HAP-1 (cell line): ENCODE results near the gene PLEKHJ1.
A peak's percentile ranks its signal among the peaks of the same experiment; 100 is the strongest.

Source experiments
- DNase-seq, 2 experiments: peaks; one replicate each; pipeline ENCODE4 v3.0.0-alpha.2; 2016 to 2020; ENCODE audit warnings: low spot score in 2 of 2
- H3K27me3 ChIP-seq: fragments of 250-450 bp; sonication (Bioruptor Pico); 2 replicates; pipeline ENCODE4 v1.5.1; 2020; ENCODE audit warnings: low read depth, mild to moderate bottlenecking, moderate library complexity
- H3K36me3 ChIP-seq: fragments of 250-450 bp; sonication (Bioruptor Pico); replicated peaks from 2 replicates; pipeline ENCODE4 v1.5.1; 2020; ENCODE audit warnings: mild to moderate bottlenecking
- H3K4me1 ChIP-seq: fragments of 250-450 bp; sonication (Bioruptor Pico); 2 replicates; pipeline ENCODE4 v1.5.1; 2020; ENCODE audit warnings: mild to moderate bottlenecking
- H3K4me3 ChIP-seq: fragments of 250-450 bp; sonication (Bioruptor Pico); 2 replicates; pipeline ENCODE4 v1.5.1; 2020; ENCODE audit warnings: mild to moderate bottlenecking, moderate library complexity
- H3K9me3 ChIP-seq: fragments of 250-450 bp; sonication (Bioruptor Pico); 2 replicates; pipeline ENCODE4 v1.5.1; 2020; ENCODE audit warnings: mild to moderate bottlenecking, moderate library complexity
- in situ Hi-C: fragments of 300-500 bp; cut with MboI; formaldehyde crosslinking; loops from 3 replicates; pipeline ENCODE4 v1.14.3; 2020; ENCODE audit warnings: low sequenced_read_pairs, inconsistent platforms, mixed read lengths

Gene PLEKHJ1

DNA sequence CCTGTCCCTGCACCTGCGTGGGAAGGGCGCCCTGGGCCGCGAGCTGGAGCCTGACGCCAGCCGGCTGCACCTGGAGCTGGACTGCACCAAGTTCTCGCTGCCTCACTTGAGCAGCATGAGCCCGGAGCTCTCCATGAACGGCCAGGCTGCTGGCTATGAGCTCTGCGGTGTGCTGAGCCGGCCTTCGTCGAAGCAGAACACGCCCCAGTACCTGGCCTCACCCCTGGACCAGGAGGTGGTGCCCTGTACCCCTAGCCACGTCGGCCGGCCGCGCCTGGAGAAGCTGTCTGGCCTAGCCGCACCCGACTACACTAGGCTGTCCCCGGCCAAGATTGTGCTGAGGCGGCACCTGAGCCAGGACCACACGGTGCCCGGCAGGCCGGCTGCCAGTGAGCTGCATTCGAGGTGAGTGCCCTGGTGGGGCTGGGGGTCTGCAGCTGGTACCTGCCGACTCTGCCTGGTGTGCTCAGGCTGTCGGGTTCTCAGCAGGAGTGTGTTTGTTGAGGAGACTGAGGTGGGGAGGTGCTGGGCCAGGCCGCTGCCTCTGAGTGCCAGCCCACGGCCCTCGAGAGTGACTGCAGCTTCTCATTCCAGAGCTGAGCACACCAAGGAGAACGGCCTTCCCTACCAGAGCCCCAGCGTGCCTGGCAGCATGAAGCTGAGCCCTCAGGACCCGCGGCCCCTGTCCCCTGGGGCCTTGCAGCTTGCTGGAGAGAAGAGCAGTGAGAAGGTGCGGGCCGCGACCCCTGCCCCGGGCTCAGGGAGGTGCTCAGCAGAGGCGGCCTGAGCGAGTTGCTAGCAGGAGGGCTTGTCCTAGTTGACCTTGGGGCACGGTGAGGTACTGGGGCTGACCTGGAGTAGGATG, 19.5 kb downstream of the PLEKHJ1 start:
- in situ Hi-C loops: no loop called here
- Histone ChIP-seq H3K4me1 (no peaks in the 10 kb centered on the region), H3K27me3 (no peaks in the 10 kb centered on the region), H3K36me3 (peaks cover 84% of the 10 kb centered on the region), H3K4me3 (no peak overlapping the region), H3K9me3 (no peaks in the 10 kb centered on the region)
- DNase-seq: no peak

DNA sequence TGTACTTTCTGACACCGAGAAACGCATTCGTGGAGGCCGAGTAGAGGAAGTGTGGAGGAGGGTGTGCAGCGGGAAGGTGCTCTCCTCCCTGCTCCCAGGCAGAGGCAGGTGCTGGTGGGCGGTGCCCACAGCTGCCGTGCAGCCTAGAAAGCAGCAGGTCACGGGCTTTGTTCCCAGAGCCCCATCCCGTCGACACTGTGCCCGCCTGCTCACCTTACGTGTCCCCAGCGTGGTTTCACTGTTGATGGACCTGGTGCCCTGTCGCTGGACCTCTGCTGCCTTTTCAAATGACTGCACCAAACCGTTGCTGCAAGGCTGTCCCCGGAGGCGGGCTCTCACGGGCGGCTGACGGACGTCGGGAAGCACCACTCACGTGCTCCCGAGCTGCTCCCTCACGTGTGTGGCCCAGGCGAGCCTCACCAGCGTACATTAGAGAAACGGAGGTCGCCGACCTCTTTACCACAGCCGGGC, 20.8 kb downstream of the PLEKHJ1 start:
- no peak for DNase-seq
- no peaks in the 10 kb centered on the region for H3K9me3 ChIP-seq
- in situ Hi-C loops: no loop called here

DNA sequence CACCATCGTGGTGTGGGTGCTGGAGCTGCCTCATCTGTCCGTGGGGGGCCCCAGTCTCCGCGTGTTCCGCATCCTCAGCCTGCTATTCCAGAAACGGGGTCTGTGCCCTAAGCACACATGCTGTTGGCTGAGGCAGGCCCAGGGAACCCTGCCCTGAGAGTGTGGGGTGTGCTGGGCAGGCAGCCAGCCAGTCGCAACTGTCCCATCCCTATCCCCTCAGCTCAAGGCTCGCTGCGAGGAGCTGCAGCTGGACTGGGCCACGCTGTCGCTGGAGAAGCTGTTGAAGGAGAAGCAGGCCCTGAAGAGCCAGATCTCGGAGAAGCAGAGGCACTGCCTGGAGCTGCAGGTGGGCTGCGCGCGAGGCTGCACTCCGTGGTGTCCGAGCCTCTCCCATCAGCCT, 21.9 kb downstream of the PLEKHJ1 start:
- no peak overlapping the region for H3K4me3 ChIP-seq
- in situ Hi-C loops: no loop called here
- no peaks in the 10 kb centered on the region for H3K9me3 ChIP-seq
- no peaks in the 10 kb centered on the region for H3K27me3 ChIP-seq
- DNase-seq: no peak
- H3K36me3 ChIP-seq: peaks cover 89% of the 10 kb centered on the region
- no peaks in the 10 kb centered on the region for H3K4me1 ChIP-seq

More for the DNA sequence above, 20.8 kb downstream of the PLEKHJ1 start:
- no peak overlapping the region for H3K4me3 ChIP-seq
- H3K36me3 ChIP-seq: peaks cover 96% of the 10 kb centered on the region
- no peaks in the 10 kb centered on the region for H3K4me1 ChIP-seq
- H3K27me3 ChIP-seq: no peaks in the 10 kb centered on the region

GRCh38 chr19:2213799-2214198, 22.3 kb downstream of the PLEKHJ1 start:
- Histone ChIP-seq H3K4me3 (no peak overlapping the region), H3K9me3 (no peaks in the 10 kb centered on the region), H3K4me1 (no peaks in the 10 kb centered on the region), H3K36me3 (peaks cover 88% of the 10 kb centered on the region), H3K27me3 (no peaks in the 10 kb centered on the region)
- DNase-seq: no peak
- in situ Hi-C loops: no loop called here

GRCh38 chr19:2212861-2213711, 23.0 kb downstream of the PLEKHJ1 start:
- no peak for DNase-seq
- H3K9me3 ChIP-seq: no peaks in the 10 kb centered on the region
- H3K4me3 ChIP-seq: no peak overlapping the region
- in situ Hi-C loops: no loop called here
- no peaks in the 10 kb centered on the region for H3K4me1 ChIP-seq
- peaks cover 82% of the 10 kb centered on the region for H3K36me3 ChIP-seq
- H3K27me3 ChIP-seq: no peaks in the 10 kb centered on the region

- Histone ChIP-seq H3K36me3 (peaks cover 71% of the 10 kb centered on the region), H3K9me3 (no peaks in the 10 kb centered on the region), H3K27me3 (no peaks in the 10 kb centered on the region), H3K4me1 (no peaks in the 10 kb centered on the region), H3K4me3 (no peak overlapping the region)
- no peak for DNase-seq
- in situ Hi-C loops: no loop called here
Measured at GRCh38 chr19:2210987-2211740, 25.0 kb downstream of the PLEKHJ1 start.

GRCh38 chr19:2210206-2210605, 25.9 kb downstream of the PLEKHJ1 start:
- no peaks in the 10 kb centered on the region for H3K4me1 ChIP-seq
- H3K36me3 ChIP-seq: peaks cover 61% of the 10 kb centered on the region
- no peak for DNase-seq
- H3K4me3 ChIP-seq: no peak overlapping the region
- H3K9me3 ChIP-seq: no peaks in the 10 kb centered on the region
- in situ Hi-C loops: no loop called here
- H3K27me3 ChIP-seq: no peaks in the 10 kb centered on the region

GRCh38 chr19:2209408-2209807, 26.7 kb downstream of the PLEKHJ1 start:
- DNase-seq: no peak
- Histone ChIP-seq H3K4me3 (no peak overlapping the region), H3K27me3 (no peaks in the 10 kb centered on the region), H3K9me3 (no peaks in the 10 kb centered on the region), H3K36me3 (peaks cover 53% of the 10 kb centered on the region), H3K4me1 (no peaks in the 10 kb centered on the region)
- in situ Hi-C loops: no loop called here

GRCh38 chr19:2208975-2209374, 27.2 kb downstream of the PLEKHJ1 start:
- Histone ChIP-seq H3K4me3 (no peak overlapping the region), H3K4me1 (no peaks in the 10 kb centered on the region), H3K9me3 (no peaks in the 10 kb centered on the region), H3K27me3 (no peaks in the 10 kb centered on the region), H3K36me3 (peaks cover 50% of the 10 kb centered on the region)
- in situ Hi-C loops: no loop called here
- DNase-seq: no peak

DNA sequence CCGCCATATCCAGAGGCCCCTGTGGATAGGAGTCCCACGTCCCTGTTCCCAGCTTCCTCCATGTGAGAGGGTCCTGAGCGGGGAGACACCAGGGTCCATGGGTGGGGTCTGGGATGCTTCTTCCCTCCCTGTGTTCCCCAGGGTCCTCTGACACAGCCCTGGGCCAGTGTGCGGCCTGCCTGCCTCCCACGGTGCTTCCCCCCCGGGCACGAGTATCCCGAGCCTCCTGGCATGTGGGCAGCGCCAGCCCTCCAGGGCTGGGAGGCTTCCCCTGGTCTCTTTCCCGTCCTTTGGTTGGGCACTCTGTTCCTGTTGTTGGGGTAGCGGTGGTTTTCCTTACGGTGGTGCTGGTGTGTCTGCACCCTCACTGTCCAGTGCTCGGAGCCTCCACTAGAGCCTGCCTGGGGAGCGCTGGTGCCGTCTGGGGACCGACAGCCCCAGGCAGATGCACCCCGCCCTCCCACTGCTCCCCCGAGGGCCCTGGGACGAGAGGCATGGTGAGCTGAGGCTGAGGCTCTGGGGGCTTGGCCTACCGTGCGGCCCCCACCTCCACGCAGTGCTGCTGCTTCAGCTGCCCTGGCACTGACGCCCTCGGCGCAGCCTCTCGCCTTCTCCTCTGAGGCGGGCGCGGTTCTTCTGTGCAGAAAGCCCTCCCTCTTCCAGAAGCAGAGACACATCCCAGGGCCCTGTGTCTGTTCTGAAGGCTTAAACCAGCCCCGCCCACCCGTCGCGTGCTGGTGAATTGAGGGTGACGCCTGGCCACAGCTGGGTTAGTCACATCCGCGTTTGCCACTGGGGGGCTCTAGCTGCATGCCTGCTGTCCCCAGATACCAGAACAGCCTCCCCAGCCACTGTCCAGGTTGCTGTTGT, 27.9 kb downstream of the PLEKHJ1 start:
- Histone ChIP-seq H3K9me3 (no peaks in the 10 kb centered on the region), H3K27me3 (no peaks in the 10 kb centered on the region), H3K4me3 (no peak overlapping the region), H3K4me1 (no peaks in the 10 kb centered on the region), H3K36me3 (peaks cover 45% of the 10 kb centered on the region)
- in situ Hi-C loops: no loop called here
- DNase-seq: peak in 1 of 2 experiments; percentile 50

DNA sequence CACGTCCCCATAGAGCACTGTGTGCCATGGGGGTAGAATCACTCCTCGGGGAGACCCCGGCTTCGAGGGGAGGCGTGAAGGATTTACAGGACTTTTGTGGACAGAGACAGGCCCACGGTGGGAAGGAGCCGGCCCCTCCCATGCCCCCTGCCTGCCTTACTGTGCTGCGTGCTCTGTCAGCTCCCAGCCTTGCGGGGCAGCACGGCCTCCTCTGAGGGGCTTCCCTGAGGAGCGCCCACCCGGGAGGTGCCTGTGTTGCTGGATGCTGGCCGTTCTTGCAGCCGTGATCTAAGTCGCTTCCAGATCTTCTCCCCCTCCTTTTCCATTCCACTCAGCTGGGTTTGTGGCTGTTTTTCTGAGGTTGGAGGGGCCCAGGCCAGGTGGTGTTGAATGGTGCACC, 29.1 kb downstream of the PLEKHJ1 start:
- DNase-seq: no peak
- Histone ChIP-seq H3K36me3 (peaks cover 32% of the 10 kb centered on the region), H3K9me3 (no peaks in the 10 kb centered on the region), H3K4me3 (no peak overlapping the region), H3K27me3 (no peaks in the 10 kb centered on the region), H3K4me1 (no peaks in the 10 kb centered on the region)
- in situ Hi-C loops: no loop called here

DNA sequence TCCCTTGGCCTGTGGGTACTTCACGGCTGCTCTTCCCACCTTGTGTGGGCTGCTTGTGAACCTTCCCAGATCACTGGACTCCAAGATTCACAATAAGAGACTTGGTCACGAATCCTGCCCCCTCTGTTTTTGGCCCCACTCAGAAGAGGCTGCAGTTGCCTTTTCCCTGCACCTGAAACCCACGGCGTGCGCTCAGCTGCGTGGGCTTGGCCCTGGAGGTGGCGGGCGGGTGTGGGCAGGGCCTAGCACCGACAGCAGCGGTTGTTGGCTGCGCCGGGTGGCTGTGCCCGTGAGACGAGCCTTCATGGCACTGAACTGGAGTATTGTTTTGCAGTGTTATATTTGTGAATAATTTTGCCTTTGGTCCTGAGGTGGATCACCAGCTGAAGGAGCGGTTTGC, 33.8 kb downstream of the PLEKHJ1 start:
- Histone ChIP-seq H3K4me1 (no peaks in the 10 kb centered on the region), H3K36me3 (peaks cover 22% of the 10 kb centered on the region), H3K4me3 (no peak overlapping the region), H3K27me3 (no peaks in the 10 kb centered on the region), H3K9me3 (no peaks in the 10 kb centered on the region)
- DNase-seq: no peak
- in situ Hi-C loops: no loop called here
